Spleen (tissue), 11 donors: ENCODE results near the gene CCN2. TPM values are rescaled to one million over a fixed set of nuclear protein-coding genes. Genes with fewer than 3 reads are reported as not detected.

Experiments used
- DNase-seq: peaks from one replicate; pipeline ENCODE4 v3.0.0-alpha.2; 2020
- H3K27ac ChIP-seq, 8 donors: fragments of 200-600 bp; sonication (generic) in 7 of 8; 1 replicate in 4 of 8; 2 replicates in 4 of 8; pipeline versions ENCODE4 v1.5.0 to v1.8.0; 2016 to 2021; ENCODE audit warnings: inconsistent platforms in 4 of 8, mild to moderate bottlenecking in 4 of 8, moderate library complexity in 1 of 8
- H3K27me3 ChIP-seq, 7 donors: fragments of 200-600 bp; sonication (generic) in 6 of 7; replicated peaks in 1 of 7; 1 replicate in 4 of 7; 2 replicates in 3 of 7; pipeline versions ENCODE4 v1.5.0 to v1.8.0; 2016 to 2021; ENCODE audit warnings: inconsistent platforms in 3 of 7, mild to moderate bottlenecking in 1 of 7
- H3K36me3 ChIP-seq, 6 donors: fragments of 200-600 bp; sonication (generic) in 5 of 6; 1 replicate in 4 of 6; 2 replicates in 2 of 6; pipeline versions ENCODE4 v1.5.0 to v1.8.0; 2016 to 2021; ENCODE audit warnings: inconsistent platforms in 2 of 6
- H3K4me1 ChIP-seq, 6 donors: fragments of 200-600 bp; sonication (generic) in 5 of 6; 1 replicate in 3 of 6; 2 replicates in 3 of 6; pipeline versions ENCODE4 v1.5.0 to v1.8.0; 2016 to 2021; ENCODE audit warnings: inconsistent platforms in 3 of 6
- H3K4me3 ChIP-seq, 8 donors: fragments of 200-600 bp; sonication (generic) in 7 of 8; 1 replicate in 4 of 8; 2 replicates in 4 of 8; pipeline versions ENCODE4 v1.5.0 to v1.8.0; 2016 to 2021; ENCODE audit warnings: inconsistent platforms in 4 of 8, mild to moderate bottlenecking in 4 of 8, moderate library complexity in 2 of 8
- H3K9me3 ChIP-seq, 8 donors: fragments of 200-600 bp; sonication (generic) in 7 of 8; 1 replicate in 4 of 8; 2 replicates in 4 of 8; pipeline versions ENCODE4 v1.5.0 to v1.8.0; 2016 to 2021; ENCODE audit warnings: inconsistent platforms in 4 of 8
- POLR2A ChIP-seq, 3 donors: fragments of 450-650 bp; IDR thresholded peaks; one replicate each; pipeline ENCODE4 v1.5.1; 2017; ENCODE audit warnings: antibody characterized with exemption in 3 of 3, mild to moderate bottlenecking in 1 of 3
- POLR2AphosphoS5 ChIP-seq, 3 donors: sonication (generic); formaldehyde crosslinking; IDR thresholded peaks; one replicate each; pipeline ENCODE4 v1.5.1; 2017; ENCODE audit warnings: antibody characterized with exemption in 3 of 3
- WGBS, 5 donors: extraction: QIAGEN DNeasy Blood & Tissue Kit in 3 of 5; methylation state at CpG; one replicate each; pipeline versions ENCODE4 v1.1.5 to v1.1.7; 2013 to 2018; 5-methylcytosine and 5-hydroxymethylcytosine counted together
- intact Hi-C: fragments of 100-400 bp; cut with DNase I; formaldehyde crosslinking; loops from one replicate; pipeline ENCODE4 v1.15.0; 2023; ENCODE audit warnings: low total_unique reads
- polyA plus RNA-seq, 3 donors: library from polyadenylated mRNA; stranded (reverse); fragments of 200-250 nt; gene quantifications; one replicate each; pipeline ENCODE4 v1.2.1, GENCODE V29; 2013
- total RNA-seq, 7 donors: library from RNA; depleted of rRNA in 3 of 7; stranded (reverse); fragments of >200 nt in 3 of 7; fragmentation: NEBNext Ultra II Directional in 4 of 7; extraction: Animal tissue kit (Norgen Biotek cat#: 25700) in 4 of 7; gene quantifications; one replicate each; pipeline versions ENCODE4 v1.1.0 to v1.2.1, GENCODE V29; 2016 to 2021
- TF ChIP-seq, protein P1 (sequence below), 11 experiments: fragments of 200-600 bp in 7 of 11; fragments of 450-650 bp in 4 of 11; sonication (generic) in 4 of 11; IDR thresholded peaks in 8 of 11; conservative IDR thresholded peaks in 3 of 11; 1 replicate in 7 of 11; 2 replicates in 4 of 11; pipeline versions ENCODE4 v1.4.0 to v1.8.0; 2016 to 2021; ENCODE audit warnings: antibody characterized with exemption in 11 of 11, inconsistent platforms in 4 of 11, mild to moderate bottlenecking in 1 of 11
- donor health status: healthy with polysubstance abuse.
- donor health status: DM: no; HTN: no; CAD: no; lungs with moderate emphysema.
- donor health status: DM: no; HTN: no; CAD: no.
- donor health status: Bipolar disorder and iron deficiency.
- donor health status: healthy.
- donor health status: DM: no; HTN: no; CAD: no.
- donor health status: DM: yes; HTN: yes; CAD: no.

The CCN2 gene
- total and polyA plus RNA-seq, 10 donors = 20.6 to 556 (median 271) TPM

DNA sequence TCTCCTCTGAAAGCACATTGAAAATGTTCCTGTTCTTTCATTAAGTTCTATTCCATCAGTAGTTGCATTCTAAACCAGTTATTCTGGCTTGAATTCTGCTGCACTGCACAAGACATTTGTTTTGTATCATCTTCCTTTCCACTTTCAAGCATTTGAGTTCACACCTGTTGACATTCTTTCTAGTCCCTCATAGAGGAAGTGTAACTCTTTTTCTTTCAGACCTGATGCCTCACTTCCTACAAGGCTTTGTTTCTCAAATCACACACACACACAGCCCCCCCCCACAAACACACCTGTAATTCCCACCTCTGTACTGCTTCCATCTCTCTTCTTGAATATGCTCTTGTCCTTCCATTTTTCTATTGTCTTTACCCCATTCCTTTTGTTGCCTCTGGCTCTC lies 50.9 kb downstream of the CCN2 start:
- Histone ChIP-seq H3K27me3 (no peaks in the 10 kb centered on the region), H3K36me3 (no peaks in the 10 kb centered on the region), H3K4me1 (no peaks in the 10 kb centered on the region), H3K4me3 (no peak overlapping the region), H3K9me3 (peaks cover 0 to 21% (median 13%) of the 10 kb centered on the region in 8 donors), H3K27ac (no peak overlapping the region)
- intact Hi-C loops = no loop called here
- no peak for DNase-seq
- TF ChIP-seq POLR2AphosphoS5 (IDR thresholded peaks at IDR 0.05) (no peak), POLR2A (IDR thresholded peaks at IDR 0.05) (no peak)
- TF ChIP-seq, protein P1, sequence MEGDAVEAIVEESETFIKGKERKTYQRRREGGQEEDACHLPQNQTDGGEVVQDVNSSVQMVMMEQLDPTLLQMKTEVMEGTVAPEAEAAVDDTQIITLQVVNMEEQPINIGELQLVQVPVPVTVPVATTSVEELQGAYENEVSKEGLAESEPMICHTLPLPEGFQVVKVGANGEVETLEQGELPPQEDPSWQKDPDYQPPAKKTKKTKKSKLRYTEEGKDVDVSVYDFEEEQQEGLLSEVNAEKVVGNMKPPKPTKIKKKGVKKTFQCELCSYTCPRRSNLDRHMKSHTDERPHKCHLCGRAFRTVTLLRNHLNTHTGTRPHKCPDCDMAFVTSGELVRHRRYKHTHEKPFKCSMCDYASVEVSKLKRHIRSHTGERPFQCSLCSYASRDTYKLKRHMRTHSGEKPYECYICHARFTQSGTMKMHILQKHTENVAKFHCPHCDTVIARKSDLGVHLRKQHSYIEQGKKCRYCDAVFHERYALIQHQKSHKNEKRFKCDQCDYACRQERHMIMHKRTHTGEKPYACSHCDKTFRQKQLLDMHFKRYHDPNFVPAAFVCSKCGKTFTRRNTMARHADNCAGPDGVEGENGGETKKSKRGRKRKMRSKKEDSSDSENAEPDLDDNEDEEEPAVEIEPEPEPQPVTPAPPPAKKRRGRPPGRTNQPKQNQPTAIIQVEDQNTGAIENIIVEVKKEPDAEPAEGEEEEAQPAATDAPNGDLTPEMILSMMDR (IDR thresholded peaks at IDR 0.05 in 8 of 11, conservative IDR thresholded peaks at IDR 0.05 in 3 of 11) = no peak

DNA sequence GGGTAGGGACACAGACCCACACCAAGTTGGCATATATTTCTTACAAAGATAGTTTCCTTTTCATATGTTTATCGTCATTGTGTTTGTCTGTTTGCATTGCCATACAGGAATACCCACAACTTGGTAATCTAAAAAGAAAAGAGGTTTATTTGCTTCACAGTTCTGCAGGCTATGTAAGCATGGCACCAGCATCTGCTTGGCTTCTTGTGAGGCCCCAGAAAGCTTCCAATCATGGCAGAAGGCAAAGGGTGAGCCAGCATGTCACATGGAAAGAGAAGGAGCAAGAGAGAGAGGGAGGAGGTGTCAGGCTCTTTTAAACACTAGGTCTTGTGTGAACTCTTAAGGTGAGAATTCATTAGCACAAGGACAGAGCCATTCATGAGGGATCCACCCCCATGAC lies 52.5 kb downstream of the CCN2 start:
- Histone ChIP-seq H3K36me3 (no peaks in the 10 kb centered on the region), H3K4me1 (no peaks in the 10 kb centered on the region), H3K4me3 (no peak overlapping the region), H3K27me3 (no peaks in the 10 kb centered on the region), H3K9me3 (peaks cover 0 to 21% (median 13%) of the 10 kb centered on the region in 8 donors), H3K27ac (no peak overlapping the region)
- intact Hi-C loops = no loop called here
- no peak for TF ChIP-seq POLR2A (IDR thresholded peaks at IDR 0.05)
- TF ChIP-seq, protein P1 (IDR thresholded peaks at IDR 0.05 in 8 of 11, conservative IDR thresholded peaks at IDR 0.05 in 3 of 11) = no peak
- no peak for TF ChIP-seq POLR2AphosphoS5 (IDR thresholded peaks at IDR 0.05)
- WGBS, 5 donors = 77 to 97% (median 81%) methylated on average over 1 of the region's 1 CpG
- DNase-seq = no peak

Other genes with a start within 250 kb of the CCN2 start
- not detected for gene OR2A4, start 250.0 kb downstream of the CCN2 start, total RNA-seq
- under 1 TPM in 2 of 3 donors, not detected in 1; 0.16 to 0.33 TPM for gene OR2A4, start 250.0 kb downstream of the CCN2 start, polyA plus RNA-seq
- gene CTAGE9, start 240.4 kb downstream of the CCN2 start, total RNA-seq = not detected
- not detected for gene CTAGE9, start 240.4 kb downstream of the CCN2 start, polyA plus RNA-seq
- 10 to 100 TPM in 1 of 7 donors, 1 to 10 TPM in 6; 2.2 to 10.6 (median 3.6) TPM for gene ENPP1, start 143.4 kb downstream of the CCN2 start, total RNA-seq
- gene ENPP1, start 143.4 kb downstream of the CCN2 start, polyA plus RNA-seq = under 1 TPM; 0.46 to 0.74 (median 0.64) TPM